SU-DHL-6 (cell line): ENCODE data around the gene ORAI3.

Experiments
- H2AFZ ChIP-seq: fragments of 200-600 bp; sonication (generic); 2 replicates; pipeline ENCODE4 v1.6.1; 2014; ENCODE audit warnings: low read depth, mild to moderate bottlenecking, moderate library complexity, mixed read lengths, antibody characterized with exemption, low read length; ENCODE audit not compliant: severe bottlenecking
- H3F3A ChIP-seq: fragments of 200-600 bp; shearing (Covaris generic); 2 replicates; pipeline ENCODE4 v1.6.0; 2016; ENCODE audit warnings: antibody characterized with exemption, mild to moderate bottlenecking; ENCODE audit not compliant: insufficient read depth
- H3K27ac ChIP-seq: fragments of 200-600 bp; sonication (generic); 2 replicates; pipeline ENCODE4 v1.5.1; 2016; ENCODE audit warnings: low read depth, mild to moderate bottlenecking, low read length, moderate library complexity, mixed read lengths
- H3K27me3 ChIP-seq: fragments of 200-600 bp; sonication (generic), shearing (Covaris generic); 2 replicates; pipeline ENCODE4 v1.6.0; 2014; ENCODE audit warnings: mild to moderate bottlenecking, low read length
- H3K36me3 ChIP-seq: fragments of 200-600 bp; sonication (generic); 2 replicates; pipeline ENCODE4 v1.6.1; 2014; ENCODE audit warnings: mild to moderate bottlenecking, low read length, mixed read lengths
- H3K4me2 ChIP-seq: fragments of 300-600, 200-600 bp; shearing (Covaris generic), sonication (generic); 2 replicates; pipeline ENCODE4 v1.6.0; 2014; ENCODE audit warnings: low read length, low read depth, mild to moderate bottlenecking; ENCODE audit not compliant: poor library complexity, severe bottlenecking
- H3K4me3 ChIP-seq: fragments of 200-600 bp; sonication (generic); 2 replicates; pipeline ENCODE4 v1.5.1; 2014; ENCODE audit warnings: antibody characterized with exemption, low read length, mild to moderate bottlenecking, mixed read lengths; ENCODE audit not compliant: insufficient read depth, poor library complexity, severe bottlenecking
- H3K79me2 ChIP-seq: fragments of 200-600 bp; sonication (generic); 2 replicates; pipeline ENCODE4 v1.6.1; 2014; ENCODE audit warnings: mild to moderate bottlenecking, low read length, moderate library complexity; ENCODE audit not compliant: insufficient read depth
- H3K9ac ChIP-seq: fragments of 200-600 bp; sonication (generic); 2 replicates; pipeline ENCODE4 v1.7.0; 2014; ENCODE audit warnings: mild to moderate bottlenecking, low read length
- H3K9me2 ChIP-seq: fragments of 200-600 bp; sonication (generic); replicated peaks from 2 replicates; pipeline ENCODE4 v1.6.1; 2014; ENCODE audit warnings: low read length; ENCODE audit not compliant: insufficient read depth
- H3K9me3 ChIP-seq: fragments of 200-600 bp; sonication (generic); 2 replicates; pipeline ENCODE4 v1.6.1; 2014; ENCODE audit warnings: low read length, mixed read lengths; ENCODE audit not compliant: insufficient read depth
- H4K20me1 ChIP-seq: fragments of 200-600 bp; sonication (generic); 2 replicates; pipeline ENCODE4 v1.6.1; 2014; ENCODE audit warnings: low read depth, mild to moderate bottlenecking, antibody characterized with exemption, low read length, moderate library complexity, mixed read lengths
- EZH2phosphoT487 ChIP-seq: fragments of 200-600 bp; sonication (generic), shearing (Covaris generic); conservative IDR thresholded peaks from 2 replicates; pipeline ENCODE4 v1.6.1; 2018; ENCODE audit warnings: mild to moderate bottlenecking, antibody characterized with exemption, low read length, moderate library complexity, mixed read lengths
- TF ChIP-seq, protein P1 (sequence below): fragments of 200-600 bp; sonication (generic); IDR thresholded peaks from one replicate; pipeline ENCODE4 v1.5.1; 2017; ENCODE audit warnings: antibody characterized with exemption, mild to moderate bottlenecking, low read length, moderate library complexity; ENCODE audit not compliant: insufficient read depth, poor library complexity, severe bottlenecking

The ORAI3 gene

DNA sequence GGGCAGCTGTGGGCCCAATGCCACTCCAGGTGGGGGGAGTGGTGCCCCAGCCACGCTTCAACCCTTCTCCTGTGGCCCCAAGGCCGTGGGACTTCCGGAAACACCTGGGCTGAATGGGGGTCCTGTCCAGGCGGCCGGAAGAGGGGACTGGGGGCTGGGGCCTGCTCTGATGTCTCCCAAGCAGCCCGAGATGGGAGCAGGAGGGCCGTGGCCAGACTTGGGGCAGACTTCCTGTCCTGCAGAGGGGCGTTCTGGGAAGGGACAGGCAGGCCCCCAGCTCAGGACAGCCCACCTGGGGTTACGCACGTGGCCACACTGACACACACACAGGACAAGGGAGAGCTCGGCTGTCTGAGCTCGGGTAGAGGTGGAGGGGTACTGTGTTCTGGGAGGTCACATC lies 41.2 kb downstream of the ORAI3 start:
- Histone ChIP-seq H3K36me3 (no peaks in the 10 kb centered on the region), H4K20me1 (no peaks in the 10 kb centered on the region), H3K9me2 (no peaks in the 10 kb centered on the region), H3K9me3 (no peaks in the 10 kb centered on the region), H3K79me2 (no peaks in the 10 kb centered on the region), H3K27ac (no peak overlapping the region), H3F3A (no peaks in the 10 kb centered on the region), H3K4me2 (no peak overlapping the region), H3K4me3 (no peak overlapping the region), H3K9ac (no peak overlapping the region), H2AFZ (no peak overlapping the region), H3K27me3 (no peaks in the 10 kb centered on the region)
- TF ChIP-seq EZH2phosphoT487: no peak
- TF ChIP-seq, protein P1, sequence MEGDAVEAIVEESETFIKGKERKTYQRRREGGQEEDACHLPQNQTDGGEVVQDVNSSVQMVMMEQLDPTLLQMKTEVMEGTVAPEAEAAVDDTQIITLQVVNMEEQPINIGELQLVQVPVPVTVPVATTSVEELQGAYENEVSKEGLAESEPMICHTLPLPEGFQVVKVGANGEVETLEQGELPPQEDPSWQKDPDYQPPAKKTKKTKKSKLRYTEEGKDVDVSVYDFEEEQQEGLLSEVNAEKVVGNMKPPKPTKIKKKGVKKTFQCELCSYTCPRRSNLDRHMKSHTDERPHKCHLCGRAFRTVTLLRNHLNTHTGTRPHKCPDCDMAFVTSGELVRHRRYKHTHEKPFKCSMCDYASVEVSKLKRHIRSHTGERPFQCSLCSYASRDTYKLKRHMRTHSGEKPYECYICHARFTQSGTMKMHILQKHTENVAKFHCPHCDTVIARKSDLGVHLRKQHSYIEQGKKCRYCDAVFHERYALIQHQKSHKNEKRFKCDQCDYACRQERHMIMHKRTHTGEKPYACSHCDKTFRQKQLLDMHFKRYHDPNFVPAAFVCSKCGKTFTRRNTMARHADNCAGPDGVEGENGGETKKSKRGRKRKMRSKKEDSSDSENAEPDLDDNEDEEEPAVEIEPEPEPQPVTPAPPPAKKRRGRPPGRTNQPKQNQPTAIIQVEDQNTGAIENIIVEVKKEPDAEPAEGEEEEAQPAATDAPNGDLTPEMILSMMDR: no peak

DNA sequence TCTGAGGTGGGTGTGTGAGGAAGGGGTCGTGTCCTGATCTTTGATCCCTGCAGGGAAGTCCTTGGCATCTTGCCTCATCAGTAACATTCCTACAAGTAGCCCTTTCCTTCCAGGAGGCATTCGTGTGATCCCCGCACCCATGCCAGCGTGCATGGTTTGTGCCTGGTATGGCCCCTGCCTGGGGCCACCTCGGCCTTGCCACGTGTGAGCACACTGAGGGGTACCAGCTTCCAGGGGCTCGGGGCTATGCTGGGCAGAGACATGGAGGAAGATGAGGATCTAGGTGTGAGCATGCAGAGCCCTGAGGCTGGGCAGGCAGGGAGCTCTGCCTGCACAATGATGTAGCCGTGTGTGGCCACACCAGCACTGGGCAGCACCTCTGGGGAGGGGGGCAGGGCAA lies 42.2 kb downstream of the ORAI3 start:
- Histone ChIP-seq H2AFZ (no peak overlapping the region), H3K9me3 (no peaks in the 10 kb centered on the region), H3K4me3 (no peak overlapping the region), H3K36me3 (no peaks in the 10 kb centered on the region), H3K4me2 (no peak overlapping the region), H3K27me3 (no peaks in the 10 kb centered on the region), H3K9me2 (no peaks in the 10 kb centered on the region), H3K79me2 (no peaks in the 10 kb centered on the region), H3K9ac (no peak overlapping the region), H3F3A (no peaks in the 10 kb centered on the region), H3K27ac (no peak overlapping the region), H4K20me1 (no peaks in the 10 kb centered on the region)
- TF ChIP-seq EZH2phosphoT487: no peak
- TF ChIP-seq, protein P1: no peak

DNA sequence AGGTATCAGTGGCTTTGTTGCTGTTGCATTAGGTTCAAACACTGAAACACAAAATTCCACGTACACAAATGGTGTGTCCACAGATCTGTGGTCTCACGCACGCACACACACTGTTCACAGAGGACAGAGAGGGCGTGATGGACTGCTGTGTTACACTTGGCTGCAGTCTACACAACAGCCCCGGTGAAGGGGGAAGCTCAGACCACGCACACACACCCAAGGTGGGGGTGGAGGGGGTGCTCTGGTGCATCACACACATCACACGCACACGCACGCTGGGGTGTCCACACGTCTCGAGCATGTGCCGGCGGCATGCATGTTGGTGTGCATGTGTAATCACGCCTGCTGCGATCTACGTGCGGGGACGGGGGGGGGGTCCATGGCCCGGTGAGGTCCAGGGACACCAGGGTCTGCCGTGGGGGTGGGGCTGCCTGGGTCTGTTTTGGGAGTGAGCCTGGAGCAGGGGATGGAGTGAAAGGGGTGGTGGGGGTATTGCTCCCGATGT lies 43.5 kb downstream of the ORAI3 start:
- no peaks in the 10 kb centered on the region for H3K9me2 ChIP-seq
- no peaks in the 10 kb centered on the region for H3F3A ChIP-seq
- no peak overlapping the region for H3K4me2 ChIP-seq
- TF ChIP-seq, protein P1: no peak
- TF ChIP-seq EZH2phosphoT487: no peak
- no peaks in the 10 kb centered on the region for H3K9me3 ChIP-seq
- no peak overlapping the region for H3K9ac ChIP-seq
- H3K36me3 ChIP-seq: no peaks in the 10 kb centered on the region
- H2AFZ ChIP-seq: no peak overlapping the region
- no peaks in the 10 kb centered on the region for H3K79me2 ChIP-seq
- H4K20me1 ChIP-seq: no peaks in the 10 kb centered on the region
- no peaks in the 10 kb centered on the region for H3K27me3 ChIP-seq
- no peak overlapping the region for H3K4me3 ChIP-seq
- no peak overlapping the region for H3K27ac ChIP-seq
